ENCODE results near the gene METTL13.

DNA sequence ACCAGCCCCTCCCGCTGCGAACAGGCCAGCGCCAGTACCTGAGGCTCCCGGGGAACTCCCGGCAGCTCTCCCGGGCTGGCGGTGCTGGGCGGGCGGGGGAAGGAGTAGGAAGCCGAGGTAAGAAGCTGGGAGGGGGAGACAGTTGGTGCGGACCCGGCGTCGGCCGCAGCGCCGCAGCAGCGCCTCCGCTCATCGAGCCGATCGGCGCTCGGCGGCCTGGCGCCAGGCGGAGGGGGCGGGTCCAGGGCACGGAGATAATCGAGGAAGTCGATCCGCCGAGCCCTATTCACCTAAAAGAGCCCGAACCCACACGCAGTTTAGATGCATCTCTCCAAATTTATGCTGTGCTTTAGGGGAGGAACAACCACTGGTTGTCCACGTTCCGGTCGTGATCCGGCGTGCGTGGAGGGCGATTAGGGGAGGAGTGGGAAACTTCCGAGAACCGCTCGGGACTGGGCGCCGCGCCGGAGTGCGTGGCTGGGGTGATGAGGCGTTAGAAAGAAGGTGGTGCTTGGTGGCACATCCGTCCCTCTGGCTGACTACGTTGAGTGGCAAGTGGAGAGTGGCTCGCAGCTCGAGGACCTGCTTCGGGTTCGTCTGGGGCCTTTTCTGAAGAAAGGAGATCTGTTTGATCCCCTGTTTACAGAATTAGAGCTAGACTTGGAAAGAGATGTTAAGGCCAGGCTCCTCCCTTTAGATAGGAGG, 39.4 kb upstream of the METTL13 start, which contains the start of gene VAMP4:
- TF ChIP-seq, protein P1, sequence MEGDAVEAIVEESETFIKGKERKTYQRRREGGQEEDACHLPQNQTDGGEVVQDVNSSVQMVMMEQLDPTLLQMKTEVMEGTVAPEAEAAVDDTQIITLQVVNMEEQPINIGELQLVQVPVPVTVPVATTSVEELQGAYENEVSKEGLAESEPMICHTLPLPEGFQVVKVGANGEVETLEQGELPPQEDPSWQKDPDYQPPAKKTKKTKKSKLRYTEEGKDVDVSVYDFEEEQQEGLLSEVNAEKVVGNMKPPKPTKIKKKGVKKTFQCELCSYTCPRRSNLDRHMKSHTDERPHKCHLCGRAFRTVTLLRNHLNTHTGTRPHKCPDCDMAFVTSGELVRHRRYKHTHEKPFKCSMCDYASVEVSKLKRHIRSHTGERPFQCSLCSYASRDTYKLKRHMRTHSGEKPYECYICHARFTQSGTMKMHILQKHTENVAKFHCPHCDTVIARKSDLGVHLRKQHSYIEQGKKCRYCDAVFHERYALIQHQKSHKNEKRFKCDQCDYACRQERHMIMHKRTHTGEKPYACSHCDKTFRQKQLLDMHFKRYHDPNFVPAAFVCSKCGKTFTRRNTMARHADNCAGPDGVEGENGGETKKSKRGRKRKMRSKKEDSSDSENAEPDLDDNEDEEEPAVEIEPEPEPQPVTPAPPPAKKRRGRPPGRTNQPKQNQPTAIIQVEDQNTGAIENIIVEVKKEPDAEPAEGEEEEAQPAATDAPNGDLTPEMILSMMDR (conservative IDR thresholded peaks at IDR 0.05 in 1 of 2, IDR thresholded peaks at IDR 0.05 in 1 of 2; ENCODE audit: extremely low read depth in 1 of 2, insufficient read depth in 1 of 2, low read depth in 1 of 2, low read length in 2 of 2), result no peak
- TF ChIP-seq EZH2 (IDR thresholded peaks at IDR 0.05; ENCODE audit: borderline replicate concordance, low read length), result no peak
